ENCODE results near the gene CBLC.
"Not testable (repeated sequence)": the region's sequence is repeated elsewhere in the genome, so short reads cannot be mapped to it uniquely, and the experiment has no call there.

Gene CBLC

GRCh38 chr19:44822177-44822576 is 44.5 kb downstream of the CBLC start:
- DNase-seq = no peak

- DNase-seq = no peak
Observed at GRCh38 chr19:44822670-44823372, 45.1 kb downstream of the CBLC start.

GRCh38 chr19:44823373-44823698 is 45.6 kb downstream of the CBLC start:
- no peak for DNase-seq

GRCh38 chr19:44824761-44825160 is 47.1 kb downstream of the CBLC start:
- DNase-seq = no peak

GRCh38 chr19:44832875-44833274 is 55.2 kb downstream of the CBLC start:
- not testable (repeated sequence) for DNase-seq

GRCh38 chr19:44834399-44834798 is 56.7 kb downstream of the CBLC start:
- not testable (repeated sequence) for DNase-seq

GRCh38 chr19:44839276-44839675 is 61.6 kb downstream of the CBLC start:
- no peak for DNase-seq

GRCh38 chr19:44840811-44841210 is 63.1 kb downstream of the CBLC start:
- no peak for DNase-seq

GRCh38 chr19:44841231-44841630 is 63.5 kb downstream of the CBLC start:
- no peak for DNase-seq

GRCh38 chr19:44845286-44845611 is 67.6 kb downstream of the CBLC start:
- DNase-seq = no peak

GRCh38 chr19:44845612-44846454 is 68.1 kb downstream of the CBLC start, which contains the start of gene NECTIN2:
Gene NECTIN2, plus strand, starts transcription at chr19:44846297. Its CDS starts 229 bp downstream, at chr19:44846526.
- DNase-seq = peak; percentile 83 to 95

- DNase-seq = no peak
Observed at GRCh38 chr19:44846455-44847143, 68.9 kb downstream of the CBLC start.

- DNase-seq = peak in 1 of 2 experiments; percentile 31
Observed at GRCh38 chr19:44847144-44848035, 69.7 kb downstream of the CBLC start.

- DNase-seq = no peak
Observed at GRCh38 chr19:44848036-44848811, 70.5 kb downstream of the CBLC start.

- DNase-seq = no peak
Observed at GRCh38 chr19:44848812-44849447, 71.2 kb downstream of the CBLC start.

All from SW 1271 (cell line).